Left lobe of liver (tissue), 2 donors: Measurements from ENCODE around the gene RYR1. TPM values are rescaled to one million over a fixed set of nuclear protein-coding genes. Genes with fewer than 3 reads are reported as not detected.
A peak's percentile ranks its signal among the peaks of the same experiment; 100 is the strongest.
"Not testable (repeated sequence)": the region's sequence is repeated elsewhere in the genome, so short reads cannot be mapped to it uniquely, and the experiment has no call there.

Source experiments
- ATAC-seq: fragments of 200-7000 bp; cut with Tn5 transposase; one replicate; pipeline ENCODE4 v1.9.1; 2020; ENCODE audit warnings: mild to moderate bottlenecking, moderate library complexity
- DNase-seq: peaks from one replicate; pipeline ENCODE4 v3.0.0-alpha.2; 2020; ENCODE audit warnings: low spot score
- total RNA-seq: library from RNA; stranded (reverse); gene quantifications from one replicate; pipeline ENCODE4 v1.2.1, GENCODE V29; 2021
- donor health status: DM: no; HTN: no; CAD: no; lungs with moderate emphysema.
- donor health status: DM: no; HTN: yes; CAD: no.

The RYR1 gene
- total RNA-seq, 1 donor from 2014 or later = 0.68 TPM

DNA sequence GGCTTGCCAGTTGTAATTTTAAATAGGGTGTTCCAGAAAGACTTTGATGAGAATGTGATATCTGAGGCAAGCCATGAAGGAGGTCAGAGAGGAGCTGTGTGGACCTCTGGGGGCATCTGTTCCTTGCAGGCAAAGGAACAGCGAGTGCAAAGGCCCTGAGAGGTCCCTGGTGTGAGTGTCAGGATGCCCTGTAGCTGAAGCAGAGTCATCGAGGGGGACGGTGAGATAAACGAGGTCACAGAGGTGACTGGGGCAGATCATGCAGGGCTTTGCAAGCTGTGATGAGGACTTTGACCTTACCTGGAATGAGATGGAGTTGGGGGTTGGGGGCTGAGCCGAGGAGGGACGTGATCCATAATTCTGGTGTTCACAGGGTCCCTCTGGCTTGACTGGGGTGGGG lies 75.0 kb downstream of the RYR1 start:
- no peak for ATAC-seq
- DNase-seq = no peak

DNA sequence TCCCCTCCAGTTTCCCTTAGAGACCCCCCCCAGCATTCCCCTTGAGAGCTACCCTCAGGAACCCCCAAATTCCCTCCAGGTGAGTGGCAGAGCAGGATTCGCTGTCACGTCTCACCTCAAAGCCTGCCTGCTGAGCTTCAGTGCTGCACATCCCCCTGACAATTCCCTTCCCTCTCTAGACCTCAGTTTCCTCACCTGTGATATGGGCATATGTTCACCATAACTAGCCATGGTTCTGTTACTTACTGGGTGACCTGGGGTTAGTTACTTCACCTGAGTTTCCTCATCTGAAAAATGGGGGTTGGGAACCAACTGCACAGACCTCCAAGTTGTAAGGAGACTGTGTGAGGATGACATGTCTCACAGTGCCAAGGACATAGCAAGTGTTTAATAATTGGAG lies 75.5 kb downstream of the RYR1 start:
- ATAC-seq (no peak), DNase-seq (no peak)

DNA sequence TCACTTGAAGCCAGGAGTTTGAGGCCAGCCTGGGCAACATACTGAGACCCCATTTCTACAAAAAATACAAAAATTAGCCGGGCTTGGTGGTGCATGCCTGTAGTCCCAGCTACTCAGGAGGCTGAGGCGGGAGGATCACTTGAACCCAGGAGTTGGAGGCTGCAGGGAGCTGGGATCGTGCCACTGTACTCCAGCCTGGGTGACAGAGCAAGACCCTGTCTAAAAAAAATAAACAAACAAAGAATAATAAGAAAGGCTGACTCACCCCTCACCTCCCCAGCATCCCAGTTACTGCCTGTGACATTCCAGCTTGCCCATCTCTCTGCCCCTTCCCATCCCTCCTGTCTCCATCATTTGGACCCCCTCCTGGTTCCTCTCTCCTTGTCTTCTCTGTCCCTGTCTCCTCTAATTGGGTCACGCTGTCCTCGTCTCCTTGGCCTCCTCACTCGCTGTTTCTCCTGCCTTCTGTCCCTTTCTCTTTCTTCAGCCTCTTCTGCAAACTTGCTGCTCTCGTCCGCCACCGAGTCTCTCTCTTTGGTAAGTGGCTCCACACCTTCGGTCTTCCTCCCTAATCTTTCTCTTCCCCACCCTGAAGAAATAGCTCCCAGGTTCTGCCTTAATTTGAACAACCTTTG lies 77.7 kb downstream of the RYR1 start:
- no peak for ATAC-seq
- no peak for DNase-seq

DNA sequence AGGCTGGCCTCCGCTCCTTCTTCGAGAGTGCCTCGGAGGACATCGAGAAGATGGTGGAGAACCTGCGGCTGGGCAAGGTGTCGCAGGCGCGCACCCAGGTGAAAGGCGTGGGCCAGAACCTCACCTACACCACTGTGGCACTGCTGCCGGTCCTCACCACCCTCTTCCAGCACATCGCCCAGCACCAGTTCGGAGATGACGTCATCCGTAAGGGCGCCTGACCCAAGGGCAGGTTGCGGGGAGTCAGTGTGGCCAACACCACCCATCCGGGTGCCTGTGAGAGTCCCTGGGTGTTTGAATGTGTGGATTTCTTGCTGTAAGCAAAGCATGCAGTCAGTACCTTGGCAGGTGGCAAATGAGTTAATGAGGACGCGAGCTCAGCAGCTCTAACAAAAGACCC lies 78.8 kb downstream of the RYR1 start:
- DNase-seq (no peak), ATAC-seq (no peak)

DNA sequence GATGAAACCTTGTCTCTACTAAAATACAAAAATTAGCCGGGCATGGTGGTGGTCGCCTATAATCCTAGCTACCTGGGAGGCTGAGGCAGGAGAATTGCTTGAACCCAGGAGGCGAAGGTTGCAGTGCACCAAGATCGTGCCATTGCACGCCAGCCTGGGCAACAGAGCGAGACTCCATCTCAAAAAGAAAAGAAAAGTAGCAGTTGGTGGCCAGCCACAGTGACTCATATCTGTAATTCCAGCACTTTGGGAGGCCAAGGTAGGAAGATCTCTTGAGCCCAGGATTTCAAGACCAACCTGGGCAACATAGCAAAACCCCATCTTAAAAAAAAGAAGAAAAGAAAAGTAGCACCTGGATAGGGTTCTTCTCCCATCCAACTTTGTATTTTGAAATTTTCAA lies 79.7 kb downstream of the RYR1 start:
- ATAC-seq, DNase-seq: not testable (repeated sequence)

DNA sequence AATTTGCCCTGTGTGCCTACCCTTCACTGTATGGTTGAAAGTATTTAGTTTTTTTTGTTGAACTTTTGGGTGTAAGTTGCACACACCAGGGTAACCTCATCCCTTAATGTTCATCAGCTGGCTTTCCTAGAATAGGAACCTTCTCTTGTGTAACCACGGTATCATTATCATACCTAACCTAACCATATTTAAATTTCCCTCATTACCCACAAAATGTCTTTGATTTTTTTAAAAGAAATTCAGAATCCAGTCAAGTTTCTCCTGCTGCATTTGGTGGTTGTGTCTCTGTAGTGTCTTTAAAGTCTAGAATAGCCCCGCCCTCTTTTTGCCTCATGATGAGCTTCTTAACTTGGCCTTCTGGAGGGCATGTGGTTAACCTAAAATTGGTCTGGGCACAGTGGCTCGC lies 80.3 kb downstream of the RYR1 start:
- ATAC-seq (no peak), DNase-seq (no peak)

DNA sequence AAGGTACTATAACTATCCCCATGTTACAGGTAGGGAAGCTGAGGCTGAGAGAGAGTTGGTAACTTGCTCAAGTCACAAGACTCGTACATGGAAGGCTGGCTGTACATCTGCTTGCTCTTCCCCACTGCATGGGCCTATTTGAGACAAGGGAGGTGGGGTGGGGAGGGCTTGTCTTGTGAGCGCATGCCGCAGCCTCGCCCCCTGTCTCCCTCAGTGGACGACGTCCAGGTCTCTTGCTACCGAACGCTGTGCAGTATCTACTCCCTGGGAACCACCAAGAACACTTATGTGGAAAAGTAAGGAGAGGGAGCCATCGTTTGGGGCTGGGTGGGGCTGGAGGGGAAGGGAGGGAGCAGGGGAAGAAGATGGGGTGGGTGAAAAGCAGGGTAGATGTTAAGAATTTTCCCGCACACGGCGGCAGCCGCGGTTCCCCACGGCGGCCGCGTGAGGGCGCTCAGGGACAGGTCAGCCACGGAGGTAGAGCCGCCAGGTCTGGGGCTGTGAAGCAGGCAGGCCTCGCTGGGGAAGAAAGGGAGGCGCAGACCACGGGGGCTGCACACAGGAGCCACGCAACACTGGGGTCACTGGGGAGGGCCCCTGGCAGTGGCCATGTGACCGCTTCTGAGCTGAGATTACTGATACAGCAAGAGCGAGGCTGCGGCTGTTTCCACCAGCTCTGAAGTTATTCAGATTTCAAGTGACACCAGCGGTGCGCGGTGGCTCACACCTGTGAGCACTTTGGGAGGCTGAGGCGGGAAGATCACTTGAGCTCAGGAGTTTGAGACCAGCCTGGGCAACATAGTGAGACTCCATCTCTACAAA lies 81.5 kb downstream of the RYR1 start:
- DNase-seq (peak; percentile 53), ATAC-seq (peak; percentile 90)

DNA sequence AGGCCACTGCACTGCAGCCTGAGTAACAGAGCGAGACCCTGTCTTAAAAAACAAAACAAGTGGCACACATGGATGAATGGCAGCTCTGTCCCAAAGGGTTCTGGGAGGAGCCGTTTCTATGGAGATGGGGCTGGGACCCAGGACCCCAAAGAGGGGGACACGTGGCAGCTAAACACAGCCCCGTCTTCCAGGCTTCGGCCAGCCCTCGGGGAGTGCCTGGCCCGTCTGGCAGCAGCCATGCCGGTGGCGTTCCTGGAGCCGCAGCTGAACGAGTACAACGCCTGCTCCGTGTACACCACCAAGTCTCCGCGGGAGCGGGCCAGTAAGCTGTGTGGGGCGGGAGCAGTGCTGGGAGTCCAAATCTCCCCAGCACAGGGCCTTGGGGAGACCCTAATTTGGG lies 82.4 kb downstream of the RYR1 start:
- DNase-seq (no peak), ATAC-seq (no peak)

DNA sequence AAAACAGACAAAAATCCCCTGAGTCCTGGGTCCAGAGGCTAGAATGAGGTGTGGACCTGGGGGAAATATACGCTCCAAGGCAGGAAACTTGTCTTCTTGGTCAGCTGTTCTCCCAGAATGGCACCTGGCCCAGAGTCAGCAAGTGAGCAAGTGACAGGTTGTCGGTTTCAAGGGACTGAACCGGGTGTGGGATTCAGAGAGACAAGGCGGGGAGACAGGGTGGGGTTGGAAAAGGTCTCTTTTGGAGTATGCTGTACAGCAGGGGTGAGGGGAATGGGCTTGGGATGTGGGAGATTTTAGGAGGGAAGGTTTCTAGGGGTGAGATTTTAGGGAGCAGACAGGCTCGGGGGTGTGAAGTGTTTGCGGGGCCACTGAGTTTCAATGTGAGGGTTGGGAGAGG lies 83.3 kb downstream of the RYR1 start:
- ATAC-seq = no peak

DNA sequence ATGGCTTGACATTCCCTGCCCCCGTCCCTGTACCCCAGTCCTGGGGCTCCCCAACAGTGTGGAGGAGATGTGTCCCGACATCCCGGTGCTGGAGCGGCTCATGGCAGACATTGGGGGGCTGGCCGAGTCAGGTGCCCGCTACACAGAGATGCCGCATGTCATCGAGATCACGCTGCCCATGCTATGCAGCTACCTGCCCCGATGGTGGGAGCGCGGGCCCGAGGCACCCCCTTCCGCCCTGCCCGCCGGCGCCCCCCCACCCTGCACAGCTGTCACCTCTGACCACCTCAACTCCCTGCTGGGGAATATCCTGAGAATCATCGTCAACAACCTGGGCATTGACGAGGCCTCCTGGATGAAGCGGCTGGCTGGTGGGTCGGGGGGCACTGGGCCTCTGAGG lies 83.8 kb downstream of the RYR1 start:
- ATAC-seq = no peak
- no peak for DNase-seq

More for the DNA sequence above, 83.3 kb downstream of the RYR1 start:
- DNase-seq = no peak

DNA sequence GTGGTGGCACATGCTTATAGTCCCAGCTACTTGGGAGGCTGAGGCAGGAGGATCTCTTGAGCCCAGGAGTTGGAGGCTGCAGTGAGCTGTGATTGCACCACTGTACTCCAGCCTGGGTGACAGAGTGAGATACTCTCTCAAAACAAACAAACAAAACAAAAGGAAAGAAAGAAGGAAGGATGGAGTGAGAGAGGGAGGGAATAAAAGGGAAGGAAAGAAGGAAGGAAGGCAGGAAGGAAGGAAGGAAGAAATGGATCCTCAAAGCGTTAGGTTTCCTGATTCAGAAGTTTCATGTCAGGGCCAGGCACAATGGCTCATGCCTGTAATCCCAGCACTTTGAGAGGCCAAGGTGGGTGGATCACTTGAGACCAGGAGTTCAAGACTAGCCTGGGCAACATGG lies 84.5 kb downstream of the RYR1 start:
- not testable (repeated sequence) for ATAC-seq, DNase-seq

DNA sequence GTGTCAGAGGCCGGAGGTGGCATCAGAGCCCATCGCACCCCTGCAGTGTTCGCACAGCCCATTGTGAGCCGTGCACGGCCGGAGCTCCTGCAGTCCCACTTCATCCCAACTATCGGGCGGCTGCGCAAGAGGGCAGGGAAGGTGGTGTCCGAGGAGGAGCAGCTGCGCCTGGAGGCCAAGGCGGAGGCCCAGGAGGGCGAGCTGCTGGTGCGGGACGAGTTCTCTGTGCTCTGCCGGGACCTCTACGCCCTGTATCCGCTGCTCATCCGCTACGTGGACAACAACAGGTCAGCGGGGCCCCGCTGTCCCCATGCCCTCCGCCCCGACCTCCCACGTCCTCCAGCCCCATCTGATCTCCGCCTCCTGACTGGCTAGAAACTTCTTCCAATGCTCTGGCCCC lies 85.7 kb downstream of the RYR1 start:
- ATAC-seq = no peak
- DNase-seq = no peak

DNA sequence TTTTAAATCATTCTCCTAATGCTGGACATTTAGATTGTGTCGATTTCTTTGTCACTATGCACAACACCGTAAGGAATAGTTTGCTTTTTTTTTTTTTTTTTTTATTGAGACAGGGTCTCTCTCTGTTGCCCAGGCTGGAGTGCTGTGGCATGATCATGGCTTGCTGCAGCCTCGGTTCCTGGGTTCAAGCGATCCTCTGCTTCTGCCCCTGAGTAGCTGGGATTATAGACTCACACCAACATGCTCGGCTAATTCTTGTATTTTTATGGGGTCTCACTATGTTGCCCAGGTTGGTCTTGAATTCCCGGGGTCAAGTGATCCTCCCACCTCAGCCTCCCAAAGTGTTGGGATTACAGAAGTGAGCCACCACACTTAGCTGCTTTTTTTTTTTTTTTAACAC lies 86.5 kb downstream of the RYR1 start:
- ATAC-seq (no peak), DNase-seq (no peak)

DNA sequence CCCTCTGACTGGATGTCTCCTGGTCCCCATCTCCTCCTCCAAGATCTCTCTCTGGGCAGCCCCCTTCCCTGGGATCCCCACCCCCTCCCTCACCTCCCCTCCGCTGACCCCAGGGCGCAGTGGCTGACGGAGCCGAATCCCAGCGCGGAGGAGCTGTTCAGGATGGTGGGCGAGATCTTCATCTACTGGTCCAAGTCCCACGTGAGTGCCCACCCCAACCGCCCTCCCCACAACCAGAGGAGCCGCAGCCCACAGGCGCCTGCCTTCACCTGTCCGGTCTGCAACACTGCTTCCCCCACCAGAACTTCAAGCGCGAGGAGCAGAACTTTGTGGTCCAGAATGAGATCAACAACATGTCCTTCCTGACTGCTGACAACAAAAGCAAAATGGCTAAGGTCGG lies 89.4 kb downstream of the RYR1 start:
- DNase-seq (no peak), ATAC-seq (no peak)

DNA sequence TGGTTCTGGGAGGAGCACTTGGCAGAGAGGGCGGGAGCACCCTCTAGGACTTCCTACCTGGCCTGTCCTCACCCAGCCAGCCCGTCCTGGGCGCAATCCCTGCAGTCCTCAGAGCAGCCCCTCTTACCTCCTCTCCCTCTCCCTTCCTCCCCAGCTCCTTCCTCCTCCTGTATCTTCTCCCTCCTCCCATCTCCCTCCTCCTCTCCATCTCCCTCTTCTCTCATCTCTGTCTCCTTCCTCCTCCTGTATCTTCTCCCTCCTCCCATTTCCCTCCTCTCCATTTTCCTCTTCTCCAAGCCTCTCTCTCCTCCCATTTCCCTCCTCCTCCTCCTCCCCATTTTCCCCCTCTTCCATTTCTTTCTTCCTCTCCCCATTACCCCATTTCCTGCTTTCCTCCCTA lies 89.8 kb downstream of the RYR1 start:
- no peak for ATAC-seq

DNA sequence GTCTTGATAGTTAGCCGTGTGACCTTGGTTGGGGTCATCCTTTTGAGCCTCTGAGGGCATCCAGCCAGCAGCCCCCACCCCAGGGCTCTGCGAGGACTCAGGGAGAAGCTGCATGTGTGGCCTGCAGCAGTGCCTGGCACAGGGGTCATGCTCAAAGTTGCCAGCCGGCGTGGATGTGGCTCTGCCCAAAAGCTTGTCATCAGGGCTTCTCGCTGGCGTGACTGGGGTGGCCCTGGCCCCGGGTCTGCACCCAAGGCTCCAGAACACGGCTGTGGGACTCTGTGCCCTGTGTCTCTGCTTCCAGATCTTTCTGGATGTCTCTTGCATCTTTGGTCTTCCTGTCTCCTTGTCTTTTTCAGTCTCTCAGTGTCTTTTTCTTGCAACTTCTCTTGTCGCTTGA lies 90.9 kb downstream of the RYR1 start:
- ATAC-seq (no peak), DNase-seq (no peak)

More for the DNA sequence above, 89.8 kb downstream of the RYR1 start:
- no peak for DNase-seq

DNA sequence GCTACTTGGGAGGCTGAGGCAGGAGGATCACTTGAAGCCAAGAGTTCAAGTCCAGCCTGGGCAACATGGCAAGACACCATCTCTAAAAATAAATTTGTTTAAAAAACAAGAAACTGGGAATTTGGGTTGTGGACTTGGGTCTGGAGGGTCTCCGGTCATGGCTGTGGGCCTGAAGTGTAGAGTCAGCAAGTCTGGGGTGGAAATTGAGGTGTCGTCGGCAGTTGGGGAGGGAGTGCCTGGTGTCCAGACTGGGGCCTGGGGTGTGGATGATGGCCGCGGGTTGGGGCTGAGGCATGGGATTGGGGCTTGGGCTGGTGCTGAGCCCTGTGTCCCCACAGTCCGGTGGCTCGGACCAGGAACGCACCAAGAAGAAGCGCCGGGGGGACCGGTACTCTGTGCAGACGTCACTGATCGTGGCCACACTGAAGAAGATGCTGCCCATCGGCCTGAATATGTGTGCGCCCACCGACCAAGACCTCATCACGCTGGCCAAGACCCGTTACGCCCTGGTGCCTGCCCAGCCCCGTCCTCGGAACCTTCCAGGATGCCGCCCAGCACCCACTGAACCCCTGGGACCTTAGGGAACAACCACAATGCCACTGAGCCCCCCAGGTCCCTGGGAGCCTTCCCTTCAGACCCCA lies 91.6 kb downstream of the RYR1 start:
- DNase-seq (no peak), ATAC-seq (no peak)

DNA sequence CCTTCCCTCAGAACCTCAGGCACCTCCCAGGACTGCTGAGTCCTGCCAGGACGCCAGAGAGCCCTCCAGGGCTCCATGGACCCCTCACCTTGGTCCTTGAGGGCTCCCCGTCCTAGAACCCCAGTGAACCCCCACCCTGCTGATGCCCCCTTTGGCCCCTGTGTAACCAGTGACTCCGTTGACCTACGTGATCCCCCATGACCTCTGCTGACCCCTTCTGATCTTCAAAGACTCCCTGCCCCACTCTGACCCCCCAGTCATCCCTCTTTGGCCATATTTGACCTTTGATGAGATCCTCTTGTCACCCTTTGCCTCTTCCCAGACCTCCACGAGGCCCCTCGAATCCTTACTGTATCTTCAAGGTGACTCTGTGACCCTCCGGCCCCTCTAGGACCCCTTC lies 92.9 kb downstream of the RYR1 start:
- no peak for DNase-seq
- ATAC-seq = no peak

DNA sequence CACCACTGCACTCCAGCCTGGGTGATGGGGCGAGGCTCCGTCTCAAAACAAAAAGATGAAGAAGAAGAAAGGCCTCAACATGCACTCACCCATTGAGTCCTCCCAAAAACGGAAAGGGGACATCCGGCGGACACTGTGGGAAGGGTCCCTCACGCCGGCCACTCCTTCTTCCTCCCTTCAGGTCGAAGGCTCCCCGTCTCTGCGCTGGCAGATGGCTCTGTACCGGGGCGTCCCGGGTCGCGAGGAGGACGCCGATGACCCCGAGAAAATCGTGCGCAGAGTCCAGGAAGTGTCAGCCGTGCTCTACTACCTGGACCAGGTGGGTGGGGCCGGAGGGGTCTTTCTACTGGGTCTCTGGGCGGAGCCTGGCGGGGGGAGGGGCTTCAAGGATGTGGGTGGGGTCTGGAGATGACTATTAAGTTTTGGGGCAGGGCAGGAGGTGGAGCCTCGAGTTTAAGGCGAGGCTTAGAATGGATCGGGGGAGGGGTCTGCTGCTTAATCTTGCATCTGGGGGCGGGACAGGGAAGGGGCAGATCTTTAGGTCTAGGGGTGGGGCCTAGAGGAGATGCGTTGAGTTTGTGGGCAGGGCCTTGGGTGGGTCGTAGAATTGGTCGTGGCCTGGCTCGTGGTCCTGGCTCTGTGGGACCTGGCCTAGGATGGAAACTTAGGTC lies 94.1 kb downstream of the RYR1 start:
- no peak for ATAC-seq
- DNase-seq = no peak

DNA sequence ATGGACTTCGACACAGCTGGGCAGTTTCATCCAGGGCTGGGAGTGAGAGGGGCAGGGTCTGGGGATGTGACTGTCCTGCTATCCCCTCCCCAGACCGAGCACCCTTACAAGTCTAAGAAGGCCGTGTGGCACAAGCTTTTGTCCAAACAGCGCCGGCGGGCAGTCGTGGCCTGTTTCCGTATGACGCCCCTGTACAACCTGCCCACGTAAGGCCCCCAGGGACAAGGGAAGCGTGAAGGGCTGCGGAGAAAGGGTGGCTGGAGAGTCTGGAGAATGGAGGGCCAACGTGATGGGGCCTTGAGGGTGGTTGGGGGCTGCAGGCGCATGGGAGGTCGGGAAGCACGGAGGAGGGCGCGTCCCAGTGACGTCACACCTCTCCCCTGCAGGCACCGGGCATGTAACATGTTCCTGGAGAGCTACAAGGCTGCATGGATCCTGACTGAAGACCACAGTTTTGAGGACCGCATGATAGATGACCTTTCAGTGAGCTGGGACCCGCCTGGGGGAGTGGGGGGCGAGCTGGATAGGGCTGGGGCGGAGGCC lies 94.8 kb downstream of the RYR1 start:
- ATAC-seq (no peak), DNase-seq (no peak)

DNA sequence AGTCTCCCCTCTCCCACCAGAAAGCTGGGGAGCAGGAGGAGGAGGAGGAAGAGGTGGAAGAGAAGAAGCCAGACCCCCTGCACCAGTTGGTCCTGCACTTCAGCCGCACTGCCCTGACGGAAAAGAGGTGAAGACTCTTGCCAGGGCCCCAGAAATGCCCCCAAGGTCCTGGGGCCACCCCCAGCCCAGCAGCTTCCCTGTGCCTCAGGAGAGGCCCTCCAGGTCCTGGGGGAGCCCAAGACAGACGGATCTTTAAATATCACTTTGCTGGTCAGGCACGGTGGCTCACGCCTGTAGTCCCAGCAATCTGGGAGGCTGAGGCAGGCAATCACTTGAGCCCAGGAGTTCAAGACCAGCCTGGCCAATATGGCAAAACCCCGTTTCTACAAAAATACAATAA lies 95.4 kb downstream of the RYR1 start:
- no peak for DNase-seq
- ATAC-seq = no peak
